ENCODE results near the gene NUFIP1. TPM values are rescaled to one million over a fixed set of nuclear protein-coding genes. Genes with fewer than 3 reads are reported as not detected.

NUFIP1 gene
- total and polyA plus RNA-seq, 2 of the 8 experiments (the other 6 are each of a cell fraction or from before 2014, with no cell fraction given) = 4.6 to 16.6 TPM

- Histone ChIP-seq H3K23ac (ENCODE audit: insufficient read length) (no peak overlapping the region), H2BK5ac (ENCODE audit: low read depth, low read length) (no peak overlapping the region), H3K4me1 (replicated peaks in 1 of 4; ENCODE audit: control insufficient read depth in 3 of 4, insufficient read depth in 4 of 4, low read length in 3 of 4) (no peaks in the 10 kb centered on the region; a peak in 1 of 7 replicates), H3K4me3 (ENCODE audit: extremely low read depth in 1 of 4, insufficient read depth in 2 of 4, low read depth in 3 of 4, low read length in 4 of 4) (no peak overlapping the region), H2BK120ac (replicated peaks; ENCODE audit: low read depth, low read length) (no peak overlapping the region), H3K14ac (ENCODE audit: insufficient read length) (no peak overlapping the region), H3K79me2 (ENCODE audit: control insufficient read depth in 1 of 2, insufficient read depth in 2 of 2, low read length in 2 of 2) (peaks cover 0 to 14% of the 10 kb centered on the region in 2 experiments; a peak in 2 of 4 replicates), H2AK5ac (ENCODE audit: low read depth, low read length) (no peak overlapping the region), H4K91ac (replicated peaks; ENCODE audit: insufficient read length, low read length) (no peak overlapping the region), H3K27ac (ENCODE audit: low read depth, low read length) (no peak overlapping the region), H3K9me3 (ENCODE audit: insufficient read depth in 2 of 2, low read depth in 1 of 2, low read length in 1 of 2) (no peaks in the 10 kb centered on the region), H3K4ac (replicated peaks; ENCODE audit: insufficient read length, low read depth, low read length) (no peak overlapping the region), H3K27me3 (replicated peaks in 1 of 4; ENCODE audit: control insufficient read depth in 3 of 4, extremely low read depth in 1 of 4, insufficient read depth in 3 of 4, low read length in 3 of 4) (no peaks in the 10 kb centered on the region), H2BK12ac (ENCODE audit: low read depth, low read length) (no peak overlapping the region), H2BK15ac (ENCODE audit: low read length) (no peak overlapping the region), H3K18ac (ENCODE audit: extremely low read depth, low read length) (no peak overlapping the region), H3K56ac (replicated peaks; ENCODE audit: insufficient read length, low read depth, low read length) (no peak overlapping the region), H3K4me2 (ENCODE audit: insufficient read depth in 1 of 2, low read depth in 2 of 2, low read length in 2 of 2) (no peak overlapping the region), H4K8ac (ENCODE audit: extremely low read depth, insufficient read depth, low read length) (no peak overlapping the region), H3K9ac (replicated peaks in 1 of 4; ENCODE audit: extremely low read depth in 1 of 4, low read depth in 3 of 4, low read length in 3 of 4) (no peak overlapping the region), H4K5ac (ENCODE audit: insufficient read length, low read depth, low read length) (no peak overlapping the region), H3K23me2 (ENCODE audit: low read depth, low read length) (no peaks in the 10 kb centered on the region; the same call in 1 of the 2 replicates), H3K79me1 (ENCODE audit: low read depth, low read length) (no peaks in the 10 kb centered on the region; the same call in 1 of the 2 replicates), H3K36me3 (ENCODE audit: control insufficient read depth in 2 of 4, insufficient read depth in 4 of 4, low read length in 3 of 4) (peaks cover 6 to 30% (median 14%) of the 10 kb centered on the region in 4 experiments), H2AFZ (ENCODE audit: low read length) (no peak overlapping the region), H4K20me1 (replicated peaks in 1 of 2; ENCODE audit: control insufficient read depth in 1 of 2, insufficient read depth in 2 of 2, low read length in 2 of 2) (no peaks in the 10 kb centered on the region), H2BK20ac (ENCODE audit: low read length) (no peak overlapping the region)
- ChIA-PET POLR2A (ENCODE audit: partially characterized antibody) (no interaction called here), CTCF (ENCODE audit: partially characterized antibody) (interaction anchor here (0.6 to 2.8 kb wide), 10 partner anchors 12 to 390 kb away, joined by 3 to 14 read pairs (median 4); no protein-coding TSS in a partner anchor)
- no peak for TF ChIP-seq CEBPB (IDR thresholded peaks at IDR 0.05; ENCODE audit: low read depth, low read length)
- TF ChIP-seq ATF2 (IDR thresholded peaks at IDR 0.05; ENCODE audit: low read length) = no peak
- TF ChIP-seq ASH2L (IDR thresholded peaks at IDR 0.05; ENCODE audit: low read length) = no peak
- peak in 1 of 3 experiments; percentile 28; a peak in 2 of 4 replicates for TF ChIP-seq CTCF (IDR thresholded peaks at IDR 0.05; ENCODE audit: control extremely low read depth in 1 of 3, insufficient read depth in 1 of 3, low read depth in 1 of 3, low read length in 3 of 3)
- no peak for TF ChIP-seq TCF12 (IDR thresholded peaks at IDR 0.05; ENCODE audit: low read depth, low read length)
- no peak for TF ChIP-seq SP2 (IDR thresholded peaks at IDR 0.05; ENCODE audit: low read length)
- FAIRE-seq (no peak), DNase-seq (ENCODE audit: low read depth in 1 of 2, low spot score in 2 of 2) (no peak)
- 41% methylated on average over 3 of the region's 3 CpGs; no CpG with 5 or more reads in 1 of the 2 experiments for WGBS, 2 experiments (ENCODE audit: extremely low coverage in 1 of 2, insufficient coverage in 1 of 2, insufficient read length in 1 of 2, insufficient replicate concordance in 2 of 2, low coverage in 1 of 2, low lambda C conversion rate in 2 of 2, missing lambda C conversion rate in 1 of 2)
Measured at GRCh38 chr13:44972956-44973581, 16.2 kb downstream of the NUFIP1 start.
